ENCODE measurements around the gene GAL3ST2.

DNA sequence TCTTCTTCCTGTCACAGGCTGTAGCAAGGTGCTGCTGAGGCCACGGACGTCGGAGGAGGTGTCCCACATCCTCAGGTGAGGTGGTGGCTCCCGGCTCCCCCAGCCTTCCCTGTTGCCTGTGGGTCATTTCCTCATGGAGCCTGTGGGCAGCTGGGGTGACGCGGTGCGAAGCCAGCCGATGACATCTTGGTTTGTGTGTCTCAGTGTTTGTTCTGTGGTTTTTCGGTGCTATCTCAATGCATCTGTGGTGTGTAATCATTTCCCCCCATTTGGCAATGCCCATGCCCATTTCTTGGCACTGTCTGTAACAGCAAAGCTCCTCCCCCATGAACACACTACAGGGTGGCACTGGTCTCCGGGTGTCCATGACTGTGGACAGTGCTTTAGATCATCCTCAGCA, 35.6 kb upstream of the GAL3ST2 start:
- TF ChIP-seq CTCF (IDR thresholded peaks at IDR 0.05; ENCODE audit: insufficient read depth, low read depth, low read length) = no peak
- TF ChIP-seq EZH2 (IDR thresholded peaks at IDR 0.05; ENCODE audit: insufficient read depth, low read length) = no peak
